Liver (tissue), 9 donors: Measurements from ENCODE around the gene DTD1. TPM values are rescaled to one million over a fixed set of nuclear protein-coding genes. Genes with fewer than 3 reads are reported as not detected.

ENCODE experiments used
- DNase-seq: peaks from one replicate; pipeline ENCODE4 v3.0.0-alpha.2; 2017; ENCODE audit warnings: low spot score
- H3K27ac ChIP-seq, 2 donors: one replicate each; pipeline ENCODE4 v1.7.0; 2013; ENCODE audit warnings: inconsistent platforms in 2 of 2, low read length in 2 of 2, control low read depth in 1 of 2, low read depth in 1 of 2, mild to moderate bottlenecking in 1 of 2
- H3K27me3 ChIP-seq, 4 donors: one replicate each; pipeline versions ENCODE4 v1.6.1 to v1.7.0; 2013; ENCODE audit warnings: low read length in 3 of 4, inconsistent platforms in 1 of 4, mild to moderate bottlenecking in 1 of 4, moderate library complexity in 1 of 4; ENCODE audit not compliant: control insufficient read depth in 4 of 4, insufficient read depth in 4 of 4
- H3K36me3 ChIP-seq, 4 donors: one replicate each; pipeline versions ENCODE4 v1.6.1 to v1.7.0; 2013; ENCODE audit warnings: low read length in 3 of 4, mild to moderate bottlenecking in 3 of 4, low read depth in 1 of 4, moderate library complexity in 1 of 4; ENCODE audit not compliant: control insufficient read depth in 4 of 4, insufficient read depth in 3 of 4
- H3K4me1 ChIP-seq, 4 donors: one replicate each; pipeline versions ENCODE4 v1.6.1 to v1.7.0; 2013; ENCODE audit warnings: low read length in 3 of 4, mild to moderate bottlenecking in 3 of 4, moderate library complexity in 1 of 4; ENCODE audit not compliant: control insufficient read depth in 4 of 4, insufficient read depth in 4 of 4
- H3K4me3 ChIP-seq, 3 donors: one replicate each; pipeline versions ENCODE4 v1.6.1 to v1.7.0; 2013; ENCODE audit warnings: low read length in 3 of 3, control low read depth in 1 of 3, low read depth in 1 of 3, mild to moderate bottlenecking in 1 of 3
- H3K9ac ChIP-seq, 2 donors: one replicate each; pipeline ENCODE4 v1.7.0; 2013; ENCODE audit warnings: low read length in 2 of 2, mild to moderate bottlenecking in 2 of 2, moderate library complexity in 2 of 2, control low read depth in 1 of 2, low read depth in 1 of 2
- H3K9me3 ChIP-seq, 4 donors: one replicate each; pipeline versions ENCODE4 v1.6.1 to v1.7.0; 2013; ENCODE audit warnings: low read length in 3 of 4; ENCODE audit not compliant: control insufficient read depth in 4 of 4
- ATF3 ChIP-seq: IDR thresholded peaks from 2 replicates; pipeline ENCODE4 v1.6.1; 2016; ENCODE audit warnings: antibody characterized with exemption
- CTCF ChIP-seq: fragments of 150-350 bp; IDR thresholded peaks from 2 replicates; pipeline ENCODE4 v1.5.1; 2017; ENCODE audit warnings: improper control_type of control experiment, low read depth, low read length; ENCODE audit not compliant: missing input control
- EGR1 ChIP-seq, 2 donors: IDR thresholded peaks; 2 replicates each; pipeline ENCODE4 v1.6.1; 2016 to 2018; ENCODE audit warnings: antibody characterized with exemption in 2 of 2, low read depth in 2 of 2
- FOXA1 ChIP-seq: IDR thresholded peaks from 2 replicates; pipeline ENCODE4 v1.6.1; 2016; ENCODE audit warnings: antibody characterized with exemption
- FOXA2 ChIP-seq: IDR thresholded peaks from 2 replicates; pipeline ENCODE4 v1.6.1; 2016; ENCODE audit warnings: antibody characterized with exemption
- GABPA ChIP-seq, 2 donors: IDR thresholded peaks in 1 of 2; conservative IDR thresholded peaks in 1 of 2; 2 replicates each; pipeline ENCODE4 v1.6.1; 2016; ENCODE audit warnings: antibody characterized with exemption in 2 of 2, mild to moderate bottlenecking in 1 of 2, moderate library complexity in 1 of 2
- HNF4A ChIP-seq, 2 donors: conservative IDR thresholded peaks; 2 replicates each; pipeline ENCODE4 v1.6.1; 2016; ENCODE audit warnings: antibody characterized with exemption in 2 of 2, mild to moderate bottlenecking in 2 of 2
- JUND ChIP-seq, 2 donors: IDR thresholded peaks; 2 replicates each; pipeline ENCODE4 v1.6.1; 2016; ENCODE audit warnings: antibody characterized with exemption in 2 of 2
- NR2F2 ChIP-seq: IDR thresholded peaks from 2 replicates; pipeline ENCODE4 v1.6.1; 2016; ENCODE audit warnings: antibody characterized with exemption
- RAD21 ChIP-seq, 2 donors: IDR thresholded peaks; 2 replicates each; pipeline ENCODE4 v1.6.1; 2016; ENCODE audit warnings: antibody characterized with exemption in 2 of 2, mild to moderate bottlenecking in 2 of 2
- SP1 ChIP-seq: IDR thresholded peaks from 2 replicates; pipeline ENCODE4 v1.6.1; 2018; ENCODE audit warnings: antibody characterized with exemption, mild to moderate bottlenecking
- TAF1 ChIP-seq: conservative IDR thresholded peaks from 2 replicates; pipeline ENCODE4 v1.6.1; 2016; ENCODE audit warnings: antibody characterized with exemption, mild to moderate bottlenecking
- YY1 ChIP-seq: IDR thresholded peaks from 2 replicates; pipeline ENCODE4 v1.6.1; 2016; ENCODE audit warnings: antibody characterized with exemption, mild to moderate bottlenecking
- ZBTB33 ChIP-seq: IDR thresholded peaks from 2 replicates; pipeline ENCODE4 v1.6.1; 2016; ENCODE audit warnings: antibody characterized with exemption
- WGBS: extraction: QIAGEN DNeasy Blood & Tissue Kit; methylation state at CpG from one replicate; pipeline ENCODE4 v1.1.7; 2013; 5-methylcytosine and 5-hydroxymethylcytosine counted together
- polyA plus RNA-seq, 2 donors: library from polyadenylated mRNA; stranded (reverse) in 1 of 2; unstranded in 1 of 2; fragments of 200-250 nt in 1 of 2; fragments of >200 nt in 1 of 2; fragmentation: Nextera tagmentation in 1 of 2; extraction: Ambion mirVana in 1 of 2; gene quantifications; one replicate each; pipeline versions ENCODE4 v1.2.1 to v1.2.3, GENCODE V29; 2013 to 2015
- total RNA-seq, 2 donors: library from RNA; depleted of rRNA; stranded (reverse); fragments of >200 nt; gene quantifications; one replicate each; pipeline ENCODE4 v1.2.3, GENCODE V29; 2014
- TF ChIP-seq, protein P1 (sequence below): IDR thresholded peaks from 2 replicates; pipeline ENCODE4 v1.6.1; 2016; ENCODE audit warnings: antibody characterized with exemption
- TF ChIP-seq, protein P2 (sequence below): IDR thresholded peaks from 2 replicates; pipeline ENCODE4 v1.6.1; 2016; ENCODE audit warnings: antibody characterized with exemption, mild to moderate bottlenecking
- donor health status: healthy.
- donor health status: healthy.
- donor health status: healthy.
- donor health status: healthy.
- donor health status: healthy.

DTD1 gene
- total and polyA plus RNA-seq, 4 donors, result 7.8 to 11.3 (median 10.1) TPM

DNA sequence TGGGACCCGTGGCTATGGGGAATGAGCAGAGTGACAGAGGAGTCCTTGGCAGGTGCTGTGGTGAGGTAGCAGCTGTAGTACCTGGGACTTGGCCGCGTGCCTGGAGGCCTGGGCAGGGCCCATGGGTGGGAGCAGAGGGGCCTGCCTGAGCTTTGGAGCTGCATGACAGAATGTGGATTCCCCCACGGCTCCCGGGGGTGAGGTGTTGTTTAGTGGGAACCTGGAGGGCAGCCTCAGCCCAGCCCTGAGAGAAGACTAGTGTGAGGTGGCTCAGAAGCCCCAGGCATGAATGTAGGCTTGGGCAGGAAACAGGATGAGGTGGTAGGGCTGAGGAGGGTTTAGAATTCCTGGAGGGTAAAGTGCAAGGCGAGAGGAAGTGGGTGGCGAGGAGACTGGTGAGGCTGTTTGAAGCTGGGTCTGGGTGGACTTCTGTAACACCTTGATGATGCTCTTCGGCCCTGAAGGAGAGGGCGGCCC lies 139.2 kb downstream of the DTD1 start:
- no peak for TF ChIP-seq TAF1
- no peak for TF ChIP-seq GABPA (IDR thresholded peaks at IDR 0.05 in 1 of 2, conservative IDR thresholded peaks at IDR 0.05 in 1 of 2)
- no peak for TF ChIP-seq ATF3
- no peak for TF ChIP-seq FOXA1
- no peak for TF ChIP-seq HNF4A (conservative IDR thresholded peaks at IDR 0.05)
- no peak for TF ChIP-seq JUND (IDR thresholded peaks at IDR 0.05)
- no peak for TF ChIP-seq NR2F2
- TF ChIP-seq, protein P1, sequence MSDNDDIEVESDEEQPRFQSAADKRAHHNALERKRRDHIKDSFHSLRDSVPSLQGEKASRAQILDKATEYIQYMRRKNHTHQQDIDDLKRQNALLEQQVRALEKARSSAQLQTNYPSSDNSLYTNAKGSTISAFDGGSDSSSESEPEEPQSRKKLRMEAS, result no peak
- TF ChIP-seq FOXA2, result no peak
- no peak for TF ChIP-seq CTCF
- no peak for TF ChIP-seq RAD21 (IDR thresholded peaks at IDR 0.05)
- TF ChIP-seq YY1, result no peak
- TF ChIP-seq SP1, result no peak
- TF ChIP-seq, protein P2, sequence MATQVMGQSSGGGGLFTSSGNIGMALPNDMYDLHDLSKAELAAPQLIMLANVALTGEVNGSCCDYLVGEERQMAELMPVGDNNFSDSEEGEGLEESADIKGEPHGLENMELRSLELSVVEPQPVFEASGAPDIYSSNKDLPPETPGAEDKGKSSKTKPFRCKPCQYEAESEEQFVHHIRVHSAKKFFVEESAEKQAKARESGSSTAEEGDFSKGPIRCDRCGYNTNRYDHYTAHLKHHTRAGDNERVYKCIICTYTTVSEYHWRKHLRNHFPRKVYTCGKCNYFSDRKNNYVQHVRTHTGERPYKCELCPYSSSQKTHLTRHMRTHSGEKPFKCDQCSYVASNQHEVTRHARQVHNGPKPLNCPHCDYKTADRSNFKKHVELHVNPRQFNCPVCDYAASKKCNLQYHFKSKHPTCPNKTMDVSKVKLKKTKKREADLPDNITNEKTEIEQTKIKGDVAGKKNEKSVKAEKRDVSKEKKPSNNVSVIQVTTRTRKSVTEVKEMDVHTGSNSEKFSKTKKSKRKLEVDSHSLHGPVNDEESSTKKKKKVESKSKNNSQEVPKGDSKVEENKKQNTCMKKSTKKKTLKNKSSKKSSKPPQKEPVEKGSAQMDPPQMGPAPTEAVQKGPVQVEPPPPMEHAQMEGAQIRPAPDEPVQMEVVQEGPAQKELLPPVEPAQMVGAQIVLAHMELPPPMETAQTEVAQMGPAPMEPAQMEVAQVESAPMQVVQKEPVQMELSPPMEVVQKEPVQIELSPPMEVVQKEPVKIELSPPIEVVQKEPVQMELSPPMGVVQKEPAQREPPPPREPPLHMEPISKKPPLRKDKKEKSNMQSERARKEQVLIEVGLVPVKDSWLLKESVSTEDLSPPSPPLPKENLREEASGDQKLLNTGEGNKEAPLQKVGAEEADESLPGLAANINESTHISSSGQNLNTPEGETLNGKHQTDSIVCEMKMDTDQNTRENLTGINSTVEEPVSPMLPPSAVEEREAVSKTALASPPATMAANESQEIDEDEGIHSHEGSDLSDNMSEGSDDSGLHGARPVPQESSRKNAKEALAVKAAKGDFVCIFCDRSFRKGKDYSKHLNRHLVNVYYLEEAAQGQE, result no peak
- TF ChIP-seq ZBTB33, result no peak
- no peak for DNase-seq
- Histone ChIP-seq H3K4me3 (no peak overlapping the region), H3K4me1 (no peaks in the 10 kb centered on the region), H3K27me3 (no peaks in the 10 kb centered on the region), H3K9me3 (no peaks in the 10 kb centered on the region), H3K9ac (no peak overlapping the region), H3K27ac (no peak overlapping the region), H3K36me3 (no peaks in the 10 kb centered on the region)
- WGBS, result 82% methylated on average over 9 of the region's 9 CpGs

- 66% methylated on average over 8 of the region's 8 CpGs for WGBS
- Histone ChIP-seq H3K27me3 (no peaks in the 10 kb centered on the region), H3K4me3 (no peak overlapping the region), H3K36me3 (no peaks in the 10 kb centered on the region), H3K9ac (no peak overlapping the region), H3K27ac (no peak overlapping the region), H3K4me1 (no peaks in the 10 kb centered on the region), H3K9me3 (no peaks in the 10 kb centered on the region)
- no peak for DNase-seq
- TF ChIP-seq RAD21 (IDR thresholded peaks at IDR 0.05) (no peak), ZBTB33 (no peak), SP1 (no peak), YY1 (no peak), JUND (IDR thresholded peaks at IDR 0.05) (no peak), FOXA2 (no peak), CTCF (no peak), GABPA (IDR thresholded peaks at IDR 0.05 in 1 of 2, conservative IDR thresholded peaks at IDR 0.05 in 1 of 2) (no peak), ATF3 (no peak), EGR1 (IDR thresholded peaks at IDR 0.05; ENCODE audit: low read depth in 2 of 2) (no peak), HNF4A (conservative IDR thresholded peaks at IDR 0.05) (no peak), FOXA1 (no peak)
- TF ChIP-seq, protein P1, result no peak
Measured at GRCh38 chr20:18728165-18728869, 140.5 kb downstream of the DTD1 start.
